Measurements from ENCODE around the gene CARHSP1.

GRCh38 chr16:8866884-8867215, 2.0 kb downstream of the CARHSP1 start:
- no peak for TF ChIP-seq CTCF (conservative IDR thresholded peaks at IDR 0.05; ENCODE audit: low read length)
- no peak for TF ChIP-seq EZH2phosphoT487 (IDR thresholded peaks at IDR 0.05; ENCODE audit: borderline replicate concordance)

All from Loucy (cell line).